GM19467 (cell line): ENCODE results near the gene SMARCD2.

Experiments used
- ATAC-seq: cut with Tn5 transposase; IDR thresholded peaks from one replicate; pipeline ENCODE4 v1.9.1; 2021; ENCODE audit warnings: mild to moderate bottlenecking, moderate library complexity; ENCODE audit not compliant: unreplicated experiment

SMARCD2 gene

GRCh38 chr17:63833026-63833740 lies 9.3 kb downstream of the SMARCD2 start:
- no peak for ATAC-seq

DNA sequence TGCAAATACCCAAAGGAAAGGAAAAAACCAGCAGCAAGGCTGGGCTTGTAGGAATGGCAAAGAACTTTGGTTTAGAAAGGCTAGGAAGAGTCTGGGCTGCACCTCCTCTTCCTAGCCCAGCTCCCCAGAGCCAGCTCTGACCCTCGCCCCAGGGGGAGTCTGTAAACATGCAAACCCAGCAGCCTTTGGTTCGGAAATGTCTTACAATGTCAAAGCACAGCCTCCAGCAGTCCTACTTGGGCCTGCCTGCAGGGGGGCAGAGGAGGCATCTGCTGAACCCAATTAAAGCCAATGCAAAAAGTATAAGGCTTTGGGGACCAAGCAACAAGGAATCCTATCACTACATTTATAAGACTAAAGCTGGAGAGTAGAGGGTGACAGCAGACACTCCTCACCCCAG lies 10.0 kb downstream of the SMARCD2 start:
- no peak for ATAC-seq

DNA sequence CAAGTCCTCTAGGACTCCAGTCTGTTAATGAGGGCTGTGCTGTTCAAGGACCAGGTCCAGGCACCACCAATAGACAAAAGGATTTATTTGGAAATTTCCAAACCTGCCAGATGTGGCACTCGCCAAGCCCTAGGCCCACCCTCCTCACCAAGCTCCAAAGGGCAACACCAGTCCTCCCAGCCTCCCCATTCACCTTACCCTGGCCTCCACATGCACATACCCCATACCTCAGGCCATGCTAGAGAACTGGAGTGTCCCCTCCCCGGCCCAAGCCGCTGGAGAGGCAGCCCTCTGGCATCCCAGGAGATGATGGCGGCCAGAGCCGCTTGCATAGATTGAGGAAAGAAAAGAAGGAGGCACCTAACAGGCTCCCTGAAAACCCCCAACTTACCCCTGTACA lies 10.5 kb downstream of the SMARCD2 start:
- ATAC-seq: no peak

GRCh38 chr17:63831505-63831904 lies 11.0 kb downstream of the SMARCD2 start:
- ATAC-seq: no peak

- no peak for ATAC-seq
Observed at GRCh38 chr17:63830904-63831491, 11.5 kb downstream of the SMARCD2 start.

- ATAC-seq: no peak
Observed at GRCh38 chr17:63830278-63830677, 12.2 kb downstream of the SMARCD2 start.

DNA sequence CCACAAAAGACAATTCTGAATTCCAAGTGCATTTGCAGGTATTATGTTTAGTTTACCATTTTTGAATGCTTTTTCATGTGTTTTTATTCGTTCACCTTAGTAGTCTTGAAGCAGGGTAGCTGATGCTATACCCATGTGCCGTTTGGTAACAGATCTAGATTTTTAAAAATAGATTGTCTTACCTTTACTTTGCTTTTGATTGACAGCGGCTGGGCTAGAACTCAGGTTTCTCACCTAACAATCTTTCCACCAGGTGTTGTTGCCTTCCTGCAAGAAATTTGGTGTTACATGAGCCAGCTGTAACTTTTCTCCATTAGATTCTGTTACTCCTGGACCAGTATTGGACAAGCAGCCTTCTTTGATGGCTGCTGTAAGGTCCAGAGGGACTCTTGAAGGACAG lies 13.5 kb downstream of the SMARCD2 start:
- ATAC-seq: no peak

GRCh38 chr17:63827801-63828221 lies 14.7 kb downstream of the SMARCD2 start:
- no peak for ATAC-seq

GRCh38 chr17:63827002-63827800 lies 15.3 kb downstream of the SMARCD2 start, which contains the start of the genes FTSJ3 and PSMC5:
FTSJ3 (minus strand) TSS chr17:63827663; CDS start chr17:63826902, 761 bp downstream.
PSMC5 (plus strand) TSS chr17:63827431; CDS start chr17:63827491, 60 bp downstream.
- peak; percentile 78 for ATAC-seq

DNA sequence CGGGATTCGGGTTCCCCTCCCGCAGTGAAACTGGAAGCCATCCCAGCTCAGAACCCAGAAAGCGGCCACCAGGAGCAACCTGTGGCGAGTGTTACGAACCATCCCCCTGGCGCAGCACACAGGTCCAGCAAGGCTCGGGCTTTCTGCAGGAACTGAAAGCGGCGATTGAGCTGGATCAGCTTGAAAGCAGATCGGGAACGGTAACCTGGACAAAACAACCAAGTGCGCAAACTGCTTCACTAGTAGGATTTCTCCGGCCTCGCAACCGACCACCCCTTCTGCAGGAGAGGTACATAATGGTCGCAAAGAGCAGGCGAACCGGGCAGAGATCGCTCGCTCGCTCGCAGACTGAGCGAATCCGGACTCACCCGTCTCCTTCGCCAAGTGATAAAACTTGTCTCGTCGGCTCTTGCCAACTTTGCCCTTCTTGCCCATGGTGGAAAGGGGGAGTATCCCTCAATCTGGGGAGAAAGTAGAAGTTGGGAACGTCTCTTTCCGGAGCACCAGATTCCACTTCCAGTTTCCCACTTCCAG lies 15.9 kb downstream of the SMARCD2 start:
- peak; percentile 12 for ATAC-seq

GRCh38 chr17:63824362-63824761 lies 18.1 kb downstream of the SMARCD2 start:
- ATAC-seq: no peak

DNA sequence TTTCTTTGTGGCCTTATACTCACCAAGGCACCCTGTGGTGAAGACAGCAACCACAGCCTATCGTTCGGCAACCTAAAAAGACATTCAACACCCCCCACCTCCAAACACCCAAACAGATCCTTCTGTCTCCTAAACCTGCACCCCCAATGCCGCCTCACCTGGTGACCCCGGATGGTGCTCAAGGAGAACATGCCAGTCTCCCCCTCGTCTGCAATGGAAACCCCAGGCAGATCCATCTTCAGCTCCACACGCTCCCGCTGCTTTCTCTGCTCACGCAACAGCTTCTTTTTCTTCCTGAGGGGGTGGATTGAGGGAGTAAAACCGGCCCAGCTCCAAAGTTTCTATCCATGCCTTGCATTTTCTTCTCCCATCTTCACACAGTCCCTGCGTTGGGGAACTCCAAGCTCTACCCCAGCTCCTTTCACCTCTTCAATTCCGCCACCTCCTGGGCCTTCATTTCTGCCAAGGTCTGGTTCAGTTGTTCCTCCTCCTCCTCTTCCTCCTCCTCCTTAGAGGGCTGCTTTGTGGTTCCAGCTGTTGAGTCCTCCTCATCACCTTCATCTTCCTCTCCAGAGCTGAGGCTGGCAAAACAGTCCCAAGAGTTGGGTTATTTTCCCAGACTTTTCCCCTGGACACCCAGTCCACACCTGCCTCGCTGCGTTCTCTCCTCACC lies 18.7 kb downstream of the SMARCD2 start:
- no peak for ATAC-seq

DNA sequence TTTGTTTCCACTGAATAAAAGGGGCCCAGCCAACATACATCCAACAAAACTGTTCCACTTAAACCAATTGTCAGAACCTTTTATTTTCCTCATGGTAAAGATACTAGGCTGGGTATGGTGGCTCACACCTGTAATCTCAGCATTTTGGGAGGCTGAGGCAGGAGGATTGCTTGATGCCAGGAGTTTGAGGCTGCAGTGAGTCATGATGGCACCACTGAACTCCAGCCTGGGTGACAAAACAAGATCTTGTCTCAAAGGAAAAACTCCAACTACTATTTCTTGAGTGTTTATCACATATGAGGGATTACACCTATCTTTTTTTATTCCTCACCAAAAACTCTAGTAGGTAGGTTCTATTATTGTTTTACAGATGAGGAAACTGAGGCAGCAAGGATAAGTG lies 19.9 kb downstream of the SMARCD2 start:
- no peak for ATAC-seq

DNA sequence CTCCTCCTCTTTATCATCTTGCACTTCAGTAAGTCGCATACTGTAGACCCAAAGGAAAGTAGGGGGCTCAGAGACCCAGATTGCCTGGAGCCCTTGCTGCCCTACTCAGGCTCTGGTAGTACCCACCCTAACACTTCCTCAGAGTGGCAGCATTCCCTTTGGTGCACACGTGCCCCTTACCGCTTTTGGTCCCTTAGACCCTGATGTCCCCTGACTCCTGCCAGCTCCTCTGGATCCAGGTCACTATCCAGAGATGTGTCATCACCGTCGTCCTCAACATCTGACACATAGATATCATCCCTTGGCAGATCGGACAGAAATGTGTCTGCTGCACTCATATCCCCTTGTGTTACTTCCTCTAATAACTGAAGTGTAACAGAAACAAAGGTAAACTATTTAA lies 20.7 kb downstream of the SMARCD2 start:
- no peak for ATAC-seq

GRCh38 chr17:63820963-63821561 lies 21.4 kb downstream of the SMARCD2 start:
- no peak for ATAC-seq

GRCh38 chr17:63819585-63820537 lies 22.6 kb downstream of the SMARCD2 start:
- ATAC-seq: no peak

DNA sequence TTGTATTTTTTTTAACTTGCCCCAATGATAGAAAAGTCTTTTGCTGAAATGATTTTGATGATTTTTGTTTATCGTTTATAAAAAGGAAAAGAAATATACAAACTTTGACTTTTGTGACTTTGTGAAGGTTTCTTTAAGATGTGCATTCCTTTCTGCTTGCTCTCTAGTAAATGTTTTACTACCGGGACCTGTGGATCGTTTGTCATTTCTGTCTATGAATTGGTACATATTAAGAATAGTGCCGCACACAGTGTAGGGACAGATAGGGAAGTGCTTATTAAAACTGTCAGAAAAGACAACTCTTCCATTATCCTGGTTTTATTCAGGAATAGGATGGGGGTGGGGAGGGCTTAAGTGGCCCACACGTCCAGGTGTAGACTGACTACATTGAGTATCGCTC lies 23.4 kb downstream of the SMARCD2 start:
- no peak for ATAC-seq

GRCh38 chr17:63817736-63818385 lies 24.6 kb downstream of the SMARCD2 start:
- ATAC-seq: no peak

GRCh38 chr17:63816669-63817068 lies 25.8 kb downstream of the SMARCD2 start:
- no peak for ATAC-seq
